ENCODE measurements around the gene TUFM.
"Not testable (repeated sequence)": the region's sequence is repeated elsewhere in the genome, so short reads cannot be mapped to it uniquely, and the experiment has no call there.

TUFM gene

DNA sequence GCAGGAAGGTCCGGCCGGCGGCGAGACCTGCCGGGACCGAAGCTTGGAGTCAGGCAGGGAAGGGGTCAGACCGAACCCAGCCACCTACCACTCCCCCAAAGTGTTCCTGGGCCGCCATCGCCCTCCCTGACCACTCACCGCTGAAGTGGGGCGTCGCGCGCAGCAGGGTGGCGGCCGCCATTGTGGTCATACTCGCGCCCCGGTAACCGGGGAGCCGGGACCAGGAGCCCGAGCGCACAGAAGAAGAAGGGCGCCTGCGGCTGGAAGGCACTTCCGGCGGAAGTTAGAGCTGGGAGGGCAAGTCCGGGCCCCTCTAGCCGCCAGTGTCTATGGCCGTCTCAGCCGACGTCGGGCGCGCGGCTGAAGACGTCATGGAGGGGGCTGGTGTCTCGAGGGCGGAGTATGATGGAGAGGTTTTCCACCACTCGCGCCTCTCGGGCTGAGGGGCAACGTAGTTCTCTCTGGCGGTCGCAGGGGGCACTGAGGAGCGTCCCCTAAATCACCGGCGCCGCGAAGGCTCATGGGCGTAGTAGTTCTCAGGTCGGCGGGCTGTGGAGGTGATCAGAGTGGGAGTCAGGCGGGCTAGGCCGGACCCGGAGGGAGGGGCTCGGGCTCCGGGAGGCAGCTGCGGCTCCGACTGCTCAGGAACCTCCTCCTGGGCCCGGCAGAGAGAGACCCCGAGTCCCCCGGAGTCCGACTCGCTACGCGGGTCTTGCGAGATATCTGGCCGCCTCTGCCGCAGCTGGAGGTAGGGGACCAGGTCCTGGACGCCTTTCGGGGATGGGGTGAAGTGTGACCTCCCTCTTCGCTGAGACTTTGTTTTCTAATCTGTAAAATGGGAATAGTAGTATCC is at the start of gene TUFM:
Gene TUFM (minus strand): TSS at position 269 of the 853 bp plus-strand sequence. CDS start 79 bp downstream, at position 190.
- DNase-seq: peak; percentile 98

DNA sequence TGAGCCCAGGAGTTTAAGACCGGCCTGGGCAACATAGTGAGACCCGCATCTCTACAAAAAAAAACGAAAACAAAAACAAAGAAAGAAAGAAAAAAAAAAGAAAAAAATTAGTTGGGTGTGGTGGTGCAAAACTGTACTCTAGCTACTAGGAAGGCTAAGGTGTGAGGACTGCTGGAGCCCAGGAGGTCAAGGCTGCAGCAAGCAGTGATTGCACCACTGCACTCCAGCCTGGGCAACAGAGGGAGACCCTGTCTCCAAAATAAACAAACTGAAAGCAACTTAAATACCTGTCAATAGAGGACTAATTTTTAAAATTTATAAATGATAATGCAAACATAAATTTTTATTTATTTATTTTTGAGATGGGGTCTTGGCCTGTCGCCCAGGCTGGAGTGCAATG is 49.5 kb upstream of the TUFM start:
- DNase-seq: no peak

DNA sequence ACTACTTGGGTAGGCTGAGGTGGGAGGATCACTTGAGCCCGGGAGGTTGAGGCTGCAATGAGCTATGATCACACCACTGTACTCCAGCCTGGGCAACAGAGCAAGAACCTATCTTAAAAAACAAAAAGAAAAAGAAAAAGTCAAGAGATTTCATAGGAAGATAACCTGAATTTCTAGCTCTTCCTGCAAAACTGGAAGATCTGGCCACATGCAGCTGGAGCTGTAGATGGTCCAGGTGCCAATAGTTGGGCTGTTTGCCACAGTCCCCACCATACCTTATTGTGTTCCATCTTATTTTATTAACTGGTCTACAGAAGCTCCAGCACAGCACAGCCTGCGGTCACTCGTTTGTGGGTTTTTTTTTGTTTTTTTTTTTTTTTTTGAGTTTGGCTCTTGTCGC is 47.1 kb upstream of the TUFM start:
- DNase-seq: no peak

DNA sequence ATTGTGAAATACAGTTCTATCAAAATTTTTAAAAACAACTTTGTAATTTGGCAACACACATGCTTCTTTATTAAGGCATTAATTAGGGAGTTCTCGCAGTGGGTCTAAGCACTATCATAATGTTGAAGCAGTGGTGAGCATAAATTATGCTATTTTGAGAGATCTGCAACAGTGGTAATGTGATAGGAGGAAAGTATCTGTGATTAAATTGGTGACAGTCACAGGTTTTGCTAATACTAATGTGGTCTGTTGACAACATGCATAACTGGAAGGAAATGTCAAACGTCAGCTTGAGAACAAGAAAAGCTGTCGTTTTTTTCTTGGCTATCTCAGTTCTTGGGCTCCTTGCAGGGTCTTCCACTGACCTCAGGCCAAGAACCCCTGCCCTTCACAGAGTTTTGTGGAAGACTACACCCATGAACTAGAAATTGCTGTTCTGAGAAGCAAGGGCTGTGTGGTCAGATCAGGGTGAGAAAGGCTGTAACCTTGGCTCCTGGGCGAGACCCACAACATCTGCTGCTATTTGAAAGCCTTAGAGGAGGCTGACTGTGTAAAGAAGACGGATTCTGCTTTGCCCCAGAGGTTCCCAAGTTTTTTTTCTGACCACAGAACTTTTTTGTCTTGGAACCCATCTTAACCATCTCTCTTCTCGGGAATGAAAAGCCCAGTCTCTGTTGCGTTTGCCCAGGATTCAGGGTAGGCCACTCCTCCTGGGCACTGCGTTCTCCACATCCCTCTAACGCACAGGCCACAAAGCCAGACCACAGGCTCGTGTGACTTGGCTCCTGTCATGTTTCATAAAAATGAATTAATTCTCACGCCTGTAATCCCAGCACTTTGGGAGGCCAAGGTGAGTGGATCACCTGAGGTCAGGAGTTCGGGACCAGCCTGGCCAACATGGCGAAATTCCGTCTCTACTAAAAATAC is 46.1 kb upstream of the TUFM start:
- no peak for DNase-seq

DNA sequence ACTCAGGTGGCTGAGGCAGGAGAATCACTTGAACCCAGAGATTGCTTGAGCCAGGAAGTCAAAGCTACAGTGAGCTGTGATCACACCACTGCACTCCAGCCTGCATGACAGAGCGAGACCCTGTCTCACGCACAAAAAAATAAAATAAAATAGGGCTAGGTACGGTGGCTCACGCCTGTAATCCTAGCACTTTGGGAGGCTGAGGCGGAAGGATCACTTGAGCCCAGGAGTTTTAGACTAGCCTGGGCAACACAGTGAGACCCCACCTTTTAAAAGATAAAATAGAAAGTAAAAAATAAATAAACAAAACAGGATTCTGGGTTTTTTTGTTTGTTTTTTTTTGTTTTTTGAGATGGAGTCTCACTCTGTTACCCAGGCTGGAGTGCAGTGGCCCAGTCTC is 44.2 kb upstream of the TUFM start:
- not testable (repeated sequence) for DNase-seq

DNA sequence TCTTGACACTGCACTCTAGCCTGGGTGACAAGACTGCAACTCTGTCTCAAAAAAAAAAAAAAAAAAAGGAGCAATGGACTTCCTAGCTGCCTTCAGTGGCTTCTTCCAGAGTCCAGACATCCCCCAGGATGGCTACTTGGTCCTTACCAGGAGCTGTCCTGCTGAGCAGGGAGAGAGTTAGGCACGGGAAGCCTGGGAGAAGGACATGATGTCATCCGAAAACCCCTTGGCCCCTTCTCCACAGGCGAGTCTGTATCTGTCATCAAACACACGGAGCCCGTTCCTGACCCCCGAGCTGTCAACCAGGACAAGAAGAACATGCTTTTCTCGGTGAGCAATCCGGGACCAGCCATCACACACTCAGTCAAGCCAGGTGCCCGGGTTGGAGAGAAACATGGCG is 40.8 kb upstream of the TUFM start:
- no peak for DNase-seq

DNA sequence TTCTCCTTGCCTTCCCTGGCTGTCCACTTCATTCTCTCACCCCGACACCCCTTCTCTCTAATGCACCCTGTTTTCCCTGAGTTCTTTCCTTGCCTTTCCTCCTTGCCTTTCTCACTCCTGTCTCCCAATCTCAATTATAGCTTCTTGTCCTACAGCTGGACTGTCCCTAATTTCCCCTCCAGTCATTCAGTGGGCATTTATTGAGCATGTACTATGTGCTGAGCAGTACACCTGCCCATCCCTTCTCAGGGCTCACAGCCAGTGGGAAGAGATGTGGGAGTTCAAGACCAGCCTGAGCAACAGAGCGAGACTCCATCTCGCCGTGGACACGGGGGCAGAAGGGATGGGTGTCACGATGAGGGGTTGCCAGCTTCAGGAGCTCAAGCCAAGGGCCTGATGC is 37.9 kb upstream of the TUFM start:
- DNase-seq: no peak

DNA sequence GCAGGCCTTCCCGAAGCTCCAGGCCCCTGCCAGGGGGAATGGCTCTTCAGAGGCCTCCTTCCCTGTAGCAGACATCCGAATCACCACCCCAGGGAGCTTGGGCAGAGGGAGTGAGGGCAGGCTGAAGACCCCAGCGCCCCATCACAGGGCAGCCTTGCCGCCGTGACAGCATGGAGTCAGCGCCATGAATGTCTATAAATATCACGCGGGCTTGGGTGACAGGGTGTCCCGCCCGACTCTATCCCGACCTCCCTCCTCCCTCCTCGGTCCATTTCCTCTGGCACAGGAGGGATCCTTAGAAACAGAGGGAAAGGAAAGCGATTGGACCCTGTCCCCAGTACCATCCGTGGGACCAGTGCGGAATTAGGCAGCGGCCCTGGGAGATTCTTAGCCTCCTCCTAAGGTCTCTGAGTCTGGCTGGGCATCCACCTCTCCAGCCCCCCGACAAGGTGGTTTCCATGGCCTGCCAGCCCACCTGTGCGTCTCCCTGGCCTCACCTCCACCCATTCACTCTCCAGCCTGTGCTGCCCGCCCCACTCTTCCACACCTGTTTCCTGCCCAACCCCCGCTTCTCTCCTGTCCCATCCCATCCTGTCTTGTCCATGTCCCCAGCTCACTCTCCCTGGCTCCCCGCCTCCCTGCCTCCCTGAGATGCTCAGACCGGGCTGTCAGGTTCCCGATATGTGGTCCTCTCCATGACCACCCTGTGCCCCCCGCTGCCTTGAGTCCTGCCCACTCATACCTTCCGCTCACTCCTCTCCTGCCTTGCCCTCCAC is 37.3 kb upstream of the TUFM start:
- no peak for DNase-seq

DNA sequence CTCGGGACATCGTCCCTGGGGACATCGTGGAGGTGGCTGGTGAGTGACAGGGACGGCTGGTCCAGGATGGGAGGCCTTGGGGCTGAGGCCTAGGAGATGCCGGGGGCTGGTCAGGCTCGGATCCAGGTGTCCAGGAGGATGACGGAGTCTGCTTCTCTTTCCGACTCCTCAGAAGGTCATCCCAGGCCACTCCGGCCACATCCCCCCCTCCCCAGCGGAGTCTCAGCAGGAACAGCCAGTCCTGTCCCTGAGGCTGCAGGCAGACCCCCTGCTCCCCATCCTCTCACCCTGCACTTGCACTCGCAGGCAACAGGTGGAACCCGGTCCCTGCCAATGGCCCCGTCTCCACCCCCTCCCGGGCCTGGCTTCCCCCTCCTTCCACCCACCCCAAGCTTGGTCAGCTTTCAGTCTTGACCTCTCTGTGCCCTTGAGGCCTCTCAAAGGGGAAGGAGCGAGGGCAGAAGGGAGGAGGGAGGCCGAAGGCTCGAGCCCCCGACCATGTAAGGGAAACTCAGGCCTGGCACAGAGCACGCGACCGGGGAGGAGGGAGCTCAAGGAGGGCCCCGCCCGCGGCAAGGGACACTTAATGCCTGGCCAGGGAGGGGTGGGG is 36.5 kb upstream of the TUFM start:
- no peak for DNase-seq

DNA sequence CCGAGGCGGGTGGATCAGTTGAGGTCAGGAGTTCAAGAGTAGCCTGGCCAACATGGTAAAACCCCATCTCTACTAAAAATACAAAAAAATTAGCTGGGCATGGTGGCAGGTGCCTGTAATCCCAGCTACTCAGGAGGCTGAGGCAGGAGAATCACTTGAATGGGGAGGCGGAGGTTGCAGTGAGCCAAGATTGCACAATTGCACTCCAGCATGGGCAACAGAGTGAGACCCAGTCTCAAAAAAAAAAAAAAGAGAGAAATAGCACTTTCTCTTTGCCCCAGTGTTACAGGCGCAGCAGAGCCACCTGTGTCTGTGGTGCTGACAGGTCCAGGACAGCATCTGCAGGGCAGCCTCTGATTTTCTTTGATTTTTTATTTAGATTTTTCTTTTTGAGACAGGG is 35.4 kb upstream of the TUFM start:
- DNase-seq: not testable (repeated sequence)

DNA sequence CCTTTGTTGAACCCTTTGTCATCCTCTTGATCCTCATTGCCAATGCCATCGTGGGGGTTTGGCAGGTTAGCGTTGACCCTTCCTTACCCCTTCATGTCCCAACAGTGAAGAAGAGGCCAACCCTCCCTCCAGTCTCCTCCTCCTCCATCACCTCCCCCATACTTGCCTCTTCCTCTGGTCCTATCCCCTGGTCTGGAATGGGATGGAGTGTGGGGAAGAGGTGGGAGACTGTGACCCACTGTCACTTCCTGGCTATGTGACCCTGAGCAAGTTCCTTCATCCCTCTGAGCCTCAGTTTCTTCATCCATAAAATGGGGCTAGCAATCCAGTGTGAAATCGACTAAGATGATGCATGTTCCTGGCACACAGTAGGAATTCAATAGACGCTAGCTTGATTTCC is 34.8 kb upstream of the TUFM start:
- DNase-seq: no peak

DNA sequence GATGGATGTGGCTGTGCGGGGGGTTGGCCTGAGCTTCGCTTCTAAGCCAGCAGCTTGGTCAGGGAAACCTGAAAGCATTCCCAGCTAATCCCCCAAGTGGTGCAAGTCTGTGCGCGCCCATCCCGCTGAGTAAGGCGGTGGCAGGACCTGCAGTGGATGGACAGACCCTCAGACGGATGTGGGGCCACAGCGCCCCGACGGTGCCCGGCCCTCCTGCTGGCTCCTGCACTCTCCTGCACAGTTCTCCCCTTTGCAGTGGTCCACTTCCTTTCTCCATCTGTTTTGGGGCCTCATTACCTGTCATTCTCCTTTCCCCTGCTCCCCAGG is 34.4 kb upstream of the TUFM start:
- DNase-seq: no peak

DNA sequence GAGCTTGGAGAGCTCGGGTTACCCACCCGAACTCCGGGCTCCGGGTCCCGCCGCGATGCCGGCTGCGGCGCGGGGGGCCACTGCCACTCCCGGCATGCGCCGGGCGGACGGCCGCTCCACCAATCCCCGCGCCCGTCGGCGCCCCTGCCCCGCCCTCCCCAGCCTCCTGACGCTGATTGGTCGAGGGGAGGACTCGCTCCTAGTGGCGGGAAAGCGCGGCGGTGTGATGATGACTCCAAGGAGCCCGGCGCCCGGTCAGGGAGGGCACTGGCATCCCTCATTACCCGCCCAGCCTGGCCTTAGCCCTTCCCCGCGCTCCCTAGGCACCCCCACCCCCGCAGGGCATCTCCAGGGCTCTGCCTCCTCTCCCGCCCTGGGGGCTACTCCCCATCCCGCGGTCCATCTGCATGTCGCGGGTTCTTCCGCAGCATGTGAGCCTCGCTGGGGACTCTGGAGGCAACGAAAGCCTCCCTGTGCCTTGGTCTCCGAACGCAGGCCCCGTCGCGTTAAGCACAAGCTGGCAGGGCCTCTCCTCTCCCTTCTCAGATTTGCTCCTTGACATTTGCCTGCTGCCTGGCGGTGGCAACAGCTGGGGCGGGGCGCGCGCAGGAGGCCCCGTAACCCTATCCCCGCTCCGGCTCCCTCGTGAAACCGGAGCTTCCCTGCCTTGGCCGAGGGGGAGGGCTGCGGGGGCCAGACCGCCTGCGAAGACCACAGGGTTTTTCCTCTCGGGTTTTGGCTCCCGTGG is 33.9 kb upstream of the TUFM start:
- peak; percentile 69 for DNase-seq

DNA sequence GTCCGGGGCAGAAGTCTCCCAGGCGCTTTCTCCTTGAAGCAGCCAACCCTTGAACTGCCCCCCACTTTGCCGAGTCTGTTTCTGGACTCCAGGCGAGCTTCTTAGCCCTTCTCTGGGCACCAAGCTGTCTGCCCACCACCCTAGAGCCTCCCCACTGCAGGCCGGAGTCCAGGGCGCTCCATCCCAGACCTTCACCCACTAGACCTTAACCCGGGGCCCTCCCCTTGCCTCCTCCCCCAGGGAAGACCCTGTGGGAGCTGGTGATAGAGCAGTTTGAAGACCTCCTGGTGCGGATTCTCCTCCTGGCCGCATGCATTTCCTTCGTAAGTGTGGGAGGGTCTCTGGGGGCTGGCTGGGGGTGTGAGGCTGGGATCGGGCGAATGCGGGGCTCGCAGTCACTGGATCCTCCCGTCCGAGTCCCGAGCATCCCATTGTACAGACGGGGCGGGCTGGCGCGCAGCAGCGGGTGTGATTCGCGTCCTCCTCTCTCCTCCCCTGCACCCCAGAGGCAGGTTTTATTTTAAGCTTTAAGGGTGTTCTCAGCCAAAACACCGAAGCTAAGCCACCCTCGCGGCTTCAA is 33.2 kb upstream of the TUFM start:
- no peak for DNase-seq

DNA sequence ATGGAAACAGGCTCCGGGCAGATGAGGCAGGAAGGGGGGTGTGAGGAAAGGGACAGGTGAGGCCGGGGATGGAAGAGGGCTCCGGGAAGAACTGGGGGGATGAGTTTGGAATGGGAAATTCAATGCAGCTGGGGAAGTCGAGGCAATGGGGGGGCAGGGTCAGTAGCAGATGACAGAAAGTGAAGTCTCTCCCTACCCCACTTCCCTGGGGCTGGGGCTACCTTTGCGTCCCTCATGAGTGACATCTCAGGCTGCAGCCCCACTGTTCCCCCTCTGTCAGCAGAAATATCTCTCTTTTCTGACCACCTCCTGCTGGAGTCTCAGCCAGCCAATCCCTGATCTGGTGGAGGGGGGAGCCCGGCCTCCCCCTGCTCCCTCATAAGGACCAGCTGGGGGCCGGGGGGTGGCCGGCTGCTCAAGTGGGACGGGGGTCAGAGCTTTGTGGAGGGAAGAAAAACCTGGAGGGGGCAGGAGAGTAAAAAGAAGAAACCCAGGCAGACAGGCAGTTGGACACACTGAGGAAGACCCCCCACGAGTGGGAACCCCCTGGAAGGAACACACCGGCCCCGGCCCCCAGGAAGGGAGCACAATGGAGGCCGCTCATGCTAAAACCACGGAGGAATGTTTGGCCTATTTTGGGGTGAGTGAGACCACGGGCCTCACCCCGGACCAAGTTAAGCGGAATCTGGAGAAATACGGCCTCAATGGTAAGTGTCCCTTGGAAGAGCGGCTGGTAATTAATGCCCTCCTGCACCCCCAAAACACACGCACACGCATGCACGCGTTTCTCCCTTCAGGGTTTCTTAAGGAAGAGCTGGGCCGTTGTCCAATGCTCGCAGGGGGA is 32.2 kb upstream of the TUFM start, which contains the start of gene ATP2A1:
Gene ATP2A1 (plus strand): TSS at position 406 of the 844 bp plus-strand sequence. CDS start 184 bp downstream, at position 590.
- no peak for DNase-seq

DNA sequence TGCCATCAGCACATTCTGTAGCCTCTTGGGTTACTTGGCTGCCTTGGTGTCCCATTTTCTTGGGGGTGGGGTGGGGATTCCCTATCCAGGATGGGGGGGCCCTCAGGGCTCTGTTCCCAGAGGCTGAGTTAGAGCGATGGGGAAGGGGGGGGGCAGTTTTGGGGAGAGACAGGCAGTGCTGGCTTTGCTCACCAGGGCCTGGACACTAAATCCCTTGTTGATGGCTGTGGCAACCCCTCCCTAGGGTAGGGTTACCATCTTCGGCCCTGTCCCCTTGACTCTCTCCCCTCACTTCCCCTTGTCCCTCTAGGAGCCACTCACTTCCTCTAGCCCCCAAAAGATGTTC is 31.5 kb upstream of the TUFM start:
- no peak for DNase-seq

DNA sequence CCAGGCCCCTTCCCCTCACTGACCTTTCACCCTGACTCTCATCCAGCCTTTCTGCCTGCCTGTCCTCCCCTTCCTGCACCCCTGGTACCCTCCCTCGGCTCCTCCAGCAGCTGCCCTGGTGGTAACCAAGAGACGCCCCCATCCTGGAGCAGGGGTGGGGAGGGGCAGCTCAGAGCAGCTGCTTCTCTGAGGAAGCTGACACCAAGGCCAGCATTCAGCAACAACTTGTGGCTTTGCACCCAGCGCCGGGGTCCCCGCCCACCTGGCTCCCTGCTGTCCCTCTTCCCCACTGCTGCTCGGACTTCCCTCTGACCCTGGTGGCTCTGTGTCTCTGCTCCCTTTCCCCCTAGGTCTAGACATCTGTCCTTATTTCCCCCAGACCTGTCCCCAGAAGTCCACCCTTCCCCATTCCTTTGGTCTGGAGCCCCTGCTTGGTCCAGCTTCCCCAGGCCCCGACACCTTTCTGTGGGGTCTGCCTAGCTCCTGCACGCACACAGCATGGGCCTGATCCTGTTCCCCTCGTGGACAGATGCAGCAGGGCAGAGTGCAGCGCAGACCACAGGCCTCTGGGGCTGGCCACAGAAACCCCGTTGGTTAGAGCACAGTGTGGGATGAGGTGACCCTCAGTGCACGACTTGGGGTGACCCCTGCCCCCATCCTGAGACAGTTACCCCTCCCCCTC is 31.0 kb upstream of the TUFM start:
- DNase-seq: no peak

DNA sequence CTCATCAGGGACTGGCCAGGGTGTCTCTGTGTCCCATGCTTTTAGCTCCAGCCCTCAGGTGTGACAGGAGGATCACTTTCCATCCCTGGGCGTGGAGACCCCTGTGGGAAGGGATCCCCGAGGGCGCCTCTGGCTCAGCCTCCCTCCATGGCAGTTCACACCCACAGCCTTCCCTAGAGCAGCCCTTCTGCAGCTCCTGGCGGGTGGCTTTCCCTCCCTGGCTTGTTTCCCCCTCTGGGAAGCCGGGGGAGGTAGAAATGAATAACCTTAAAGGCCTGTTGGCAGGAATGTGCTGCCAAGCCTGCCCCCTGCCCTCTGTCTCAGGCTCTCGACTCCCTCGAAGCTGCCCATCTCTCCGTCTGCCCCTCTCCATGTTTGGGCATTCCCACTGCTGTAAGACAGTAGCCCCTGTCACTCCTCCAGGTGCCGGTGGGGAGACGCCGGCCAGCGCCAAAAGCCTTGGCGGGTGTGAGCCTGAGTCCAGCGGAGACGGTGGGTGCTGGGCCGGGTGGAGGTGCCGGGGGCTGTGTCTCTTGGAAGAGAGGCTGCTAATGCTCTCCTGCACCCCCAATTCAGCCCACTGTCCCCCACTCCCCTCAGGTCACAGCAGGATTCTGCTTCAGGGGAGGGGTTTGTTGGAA is 30.0 kb upstream of the TUFM start:
- DNase-seq: no peak
